Psoas muscle (tissue), 8 donors: ENCODE results near the gene ACVR2A. TPM values are rescaled to one million over a fixed set of nuclear protein-coding genes. Genes with fewer than 3 reads are reported as not detected.

Source experiments
- ATAC-seq, 4 donors: fragments of 200-7000 bp; cut with Tn5 transposase; one replicate each; pipeline ENCODE4 v1.9.1; 2020; ENCODE audit warnings: moderate library complexity in 3 of 4, mild to moderate bottlenecking in 2 of 4
- DNase-seq, 2 donors: peaks; one replicate each; pipeline ENCODE4 v3.0.0-alpha.2; 2020
- H3K27ac ChIP-seq: fragments of 200-600 bp; one replicate; pipeline ENCODE4 v1.8.0; 2022
- H3K27me3 ChIP-seq, 3 donors: fragments of 200-600 bp in 1 of 3; one replicate each; pipeline versions ENCODE4 v1.6.1 to v1.8.0; 2013 to 2022; ENCODE audit warnings: low read length in 2 of 3, mild to moderate bottlenecking in 2 of 3, moderate library complexity in 1 of 3; ENCODE audit not compliant: insufficient read depth in 3 of 3
- H3K36me3 ChIP-seq, 2 donors: fragments of 200-600 bp in 1 of 2; one replicate each; pipeline versions ENCODE4 v1.6.1 to v1.8.0; 2013 to 2022; ENCODE audit warnings: low read depth in 1 of 2, mild to moderate bottlenecking in 1 of 2, moderate library complexity in 1 of 2; ENCODE audit not compliant: insufficient read depth in 1 of 2
- H3K4me1 ChIP-seq: fragments of 200-600 bp; one replicate; pipeline ENCODE4 v1.8.0; 2022
- H3K4me3 ChIP-seq: fragments of 200-600 bp; one replicate; pipeline ENCODE4 v1.8.0; 2022; ENCODE audit warnings: mild to moderate bottlenecking
- H3K9me3 ChIP-seq: fragments of 200-600 bp; one replicate; pipeline ENCODE4 v1.8.0; 2022
- WGBS, 3 donors: extraction: QIAGEN DNeasy Blood & Tissue Kit; methylation state at CpG; one replicate each; pipeline versions ENCODE4 v1.1.6 to v1.1.7; 2013; 5-methylcytosine and 5-hydroxymethylcytosine counted together
- intact Hi-C, 2 donors: fragments of 100-400 bp; cut with DNase I; formaldehyde crosslinking; loops; one replicate each; pipeline versions ENCODE4 v1.11.0 to v1.14.2; 2022
- polyA plus RNA-seq, 3 donors: library from polyadenylated mRNA; stranded (reverse); fragments of 200-250 nt; gene quantifications; one replicate each; pipeline ENCODE4 v1.2.3, GENCODE V29; 2013
- total RNA-seq, 4 donors: library from RNA; stranded (reverse); fragmentation: NEBNext Ultra II Directional in 2 of 4; extraction: Animal tissue kit (Norgen Biotek cat#: 25700) in 2 of 4; gene quantifications; one replicate each; pipeline versions ENCODE4 v1.2.1 to v1.2.4, GENCODE V29; 2021 to 2023
- TF ChIP-seq, protein P1 (sequence below): fragments of 200-600 bp; IDR thresholded peaks from one replicate; pipeline ENCODE4 v1.8.0; 2022; ENCODE audit warnings: antibody characterized with exemption
- donor health status: healthy with polysubstance abuse.
- donor health status: DM: no; HTN: no; CAD: no; lungs with moderate emphysema.
- donor health status: Bipolar disorder and iron deficiency.
- donor health status: healthy.
- donor health status: DM: yes; HTN: yes; CAD: no.
- donor health status: DM: no; HTN: no; CAD: no.
- donor health status: DM: no; HTN: no; CAD: no.
- donor health status: DM: yes; HTN: yes; CAD: no.

Gene ACVR2A
- total and polyA plus RNA-seq, 7 donors = 3.0 to 12.3 (median 8.3) TPM

- Histone ChIP-seq H3K4me1 (no peaks in the 10 kb centered on the region), H3K27me3 (no peaks in the 10 kb centered on the region), H3K9me3 (peaks cover 30% of the 10 kb centered on the region), H3K27ac (no peak overlapping the region), H3K36me3 (no peaks in the 10 kb centered on the region), H3K4me3 (no peak overlapping the region)
- TF ChIP-seq, protein P1, sequence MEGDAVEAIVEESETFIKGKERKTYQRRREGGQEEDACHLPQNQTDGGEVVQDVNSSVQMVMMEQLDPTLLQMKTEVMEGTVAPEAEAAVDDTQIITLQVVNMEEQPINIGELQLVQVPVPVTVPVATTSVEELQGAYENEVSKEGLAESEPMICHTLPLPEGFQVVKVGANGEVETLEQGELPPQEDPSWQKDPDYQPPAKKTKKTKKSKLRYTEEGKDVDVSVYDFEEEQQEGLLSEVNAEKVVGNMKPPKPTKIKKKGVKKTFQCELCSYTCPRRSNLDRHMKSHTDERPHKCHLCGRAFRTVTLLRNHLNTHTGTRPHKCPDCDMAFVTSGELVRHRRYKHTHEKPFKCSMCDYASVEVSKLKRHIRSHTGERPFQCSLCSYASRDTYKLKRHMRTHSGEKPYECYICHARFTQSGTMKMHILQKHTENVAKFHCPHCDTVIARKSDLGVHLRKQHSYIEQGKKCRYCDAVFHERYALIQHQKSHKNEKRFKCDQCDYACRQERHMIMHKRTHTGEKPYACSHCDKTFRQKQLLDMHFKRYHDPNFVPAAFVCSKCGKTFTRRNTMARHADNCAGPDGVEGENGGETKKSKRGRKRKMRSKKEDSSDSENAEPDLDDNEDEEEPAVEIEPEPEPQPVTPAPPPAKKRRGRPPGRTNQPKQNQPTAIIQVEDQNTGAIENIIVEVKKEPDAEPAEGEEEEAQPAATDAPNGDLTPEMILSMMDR = no peak
- ATAC-seq (no peak), DNase-seq (no peak)
- intact Hi-C loops = no loop called here
- WGBS, 3 donors = 91 to 98% (median 91%) methylated on average over 14 to 16 of the region's 16 CpGs
Observed at GRCh38 chr2:147827088-147827375, 17.8 kb upstream of the ACVR2A start.

DNA sequence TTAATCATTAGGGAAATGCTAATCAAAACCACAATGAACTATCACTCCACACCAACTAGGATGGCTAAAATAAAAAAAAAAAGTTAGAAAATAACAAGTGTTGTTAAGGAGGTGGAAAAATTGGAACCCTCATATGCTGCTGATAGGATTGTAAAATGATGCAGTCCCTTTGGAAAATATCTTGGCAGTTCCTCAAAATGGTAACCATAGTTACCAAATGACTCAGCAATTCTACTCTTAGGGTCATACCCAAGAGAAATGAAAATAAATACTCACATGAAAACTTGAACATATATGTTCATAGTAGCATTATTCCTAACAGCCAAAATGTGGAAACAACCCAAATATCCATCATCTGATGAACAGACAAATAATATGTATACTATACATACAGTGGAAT, 15.7 kb upstream of the ACVR2A start:
- no peaks in the 10 kb centered on the region for H3K36me3 ChIP-seq
- H3K9me3 ChIP-seq = peaks cover 18% of the 10 kb centered on the region
- ATAC-seq = no peak
- no peak for DNase-seq
- H3K4me1 ChIP-seq = no peaks in the 10 kb centered on the region
- no peak overlapping the region for H3K4me3 ChIP-seq
- H3K27ac ChIP-seq = no peak overlapping the region
- intact Hi-C loops = no loop called here
- H3K27me3 ChIP-seq = no peaks in the 10 kb centered on the region
- TF ChIP-seq, protein P1 = no peak

DNA sequence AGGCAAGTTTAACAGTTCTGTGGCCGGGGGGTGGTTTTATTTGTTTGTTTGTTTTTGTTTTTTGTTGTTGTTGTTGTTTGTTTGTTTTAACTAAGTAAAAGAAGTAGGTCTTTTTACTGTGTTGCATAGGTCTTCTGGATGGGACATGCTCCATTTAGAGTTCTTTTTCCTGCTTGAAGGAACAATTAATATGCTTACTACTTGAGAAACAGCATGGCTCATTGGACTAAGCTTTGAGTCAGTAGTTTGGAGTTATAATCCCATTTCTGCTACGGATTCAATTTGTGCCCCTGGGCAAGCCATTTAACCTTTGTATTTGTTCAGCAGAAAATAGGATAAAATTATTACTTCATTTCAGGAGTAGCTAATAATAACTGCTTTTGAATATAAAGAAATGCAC, 8.7 kb upstream of the ACVR2A start:
- TF ChIP-seq, protein P1 = no peak
- ATAC-seq (no peak), DNase-seq (no peak)
- 73 to 81% (median 75%) methylated on average over 2 of the region's 2 CpGs for WGBS, 3 donors
- Histone ChIP-seq H3K36me3 (no peaks in the 10 kb centered on the region), H3K9me3 (peaks cover 5% of the 10 kb centered on the region), H3K27me3 (no peaks in the 10 kb centered on the region), H3K27ac (no peak overlapping the region), H3K4me1 (no peaks in the 10 kb centered on the region), H3K4me3 (no peak overlapping the region)
- intact Hi-C loops = no loop called here

- Histone ChIP-seq H3K27ac (peak overlapping the region; percentile 99), H3K9me3 (no peaks in the 10 kb centered on the region), H3K27me3 (no peaks in the 10 kb centered on the region), H3K4me3 (peak overlapping the region; percentile 93), H3K36me3 (no peaks in the 10 kb centered on the region), H3K4me1 (peaks cover 19% of the 10 kb centered on the region)
- WGBS, 3 donors = 2 to 5% (median 3%) methylated on average over 18 of the region's 18 CpGs
- DNase-seq = no peak
- TF ChIP-seq, protein P1 = no peak
- intact Hi-C loops = loop anchor here in 1 of 2 donors (10.0 kb wide), 1 partner anchor 61 kb away; no protein-coding TSS in a partner anchor
- ATAC-seq = no peak
Observed at GRCh38 chr2:147843391-147843863, 1.4 kb upstream of the ACVR2A start.
